IMR-90 (cell line): ENCODE measurements around the gene GPR158. TPM values are rescaled to one million over a fixed set of nuclear protein-coding genes. Genes with fewer than 3 reads are reported as not detected.

Source experiments
- ATAC-seq: fragments of 200-7000 bp; cut with Tn5 transposase; 2 replicates; pipeline ENCODE4 v1.9.1; 2020; ENCODE audit warnings: low read depth, mild to moderate bottlenecking, moderate library complexity
- BruUV-seq: library from RNA; stranded (reverse); fragments of 400-500 nt; replicated peaks from 2 replicates; lab custom pipeline; 2021; lab: Mats Ljungman, UMichigan
- CTCF ChIA-PET: fragments of 300-600 bp; formaldehyde crosslinking; extraction: SDS; loops from one replicate; lab custom pipeline; 2021; ENCODE audit warnings: antibody characterized with exemption; lab: Yijun Ruan, JAX
- POLR2A ChIA-PET: fragments of 300-600 bp; sonication (Branson Sonifier 250); formaldehyde crosslinking; loops from one replicate; lab custom pipeline; 2022; ENCODE audit warnings: antibody characterized with exemption; ENCODE audit not compliant: unreplicated experiment; lab: Charles Lee
- DNase-seq: peaks from one replicate; pipeline ENCODE4 v3.0.0; 2013
- H2AFZ ChIP-seq: replicated peaks from 2 replicates; pipeline ENCODE3; 2013; ENCODE audit warnings: low read length, mild to moderate bottlenecking; ENCODE audit not compliant: poor library complexity
- H2AK5ac ChIP-seq: 2 replicates; pipeline ENCODE4 v1.6.1; 2013; ENCODE audit warnings: low read depth, low read length, inconsistent platforms
- H2AK9ac ChIP-seq: replicated peaks from 2 replicates; pipeline ENCODE3; 2013; ENCODE audit warnings: mild to moderate bottlenecking, low read depth, low read length, moderate library complexity; ENCODE audit not compliant: poor library complexity
- H2BK120ac ChIP-seq: 2 replicates; pipeline ENCODE4 v1.6.1; 2013; ENCODE audit warnings: low read depth, low read length, inconsistent platforms
- H2BK15ac ChIP-seq: 3 replicates; pipeline ENCODE4 v1.6.1; 2013; ENCODE audit warnings: low read depth, low read length, inconsistent platforms
- H2BK20ac ChIP-seq: 2 replicates; pipeline ENCODE4 v1.6.1; 2013; ENCODE audit warnings: low read depth, mild to moderate bottlenecking, inconsistent platforms, low read length, moderate library complexity
- H2BK5ac ChIP-seq: 2 replicates; pipeline ENCODE4 v1.6.1; 2013; ENCODE audit warnings: mild to moderate bottlenecking, low read depth, low read length, inconsistent platforms; ENCODE audit not compliant: poor library complexity, severe bottlenecking
- H3K14ac ChIP-seq: replicated peaks from 2 replicates; pipeline ENCODE4 v1.6.1; 2013; ENCODE audit warnings: low read depth, low read length, inconsistent platforms
- H3K18ac ChIP-seq: 2 replicates; pipeline ENCODE4 v1.6.1; 2013; ENCODE audit warnings: low read depth, low read length, control low read depth
- H3K23ac ChIP-seq: 2 replicates; pipeline ENCODE4 v1.6.1; 2013; ENCODE audit warnings: low read depth, low read length, inconsistent platforms
- H3K27ac ChIP-seq: 2 replicates; pipeline ENCODE4 v1.5.1; 2013; ENCODE audit warnings: mild to moderate bottlenecking, control low read depth, low read length; ENCODE audit not compliant: insufficient read depth
- H3K27me3 ChIP-seq: 2 replicates; pipeline ENCODE4 v1.6.1; 2013; ENCODE audit warnings: low read length; ENCODE audit not compliant: control insufficient read depth, insufficient read depth
- H3K36me3 ChIP-seq: 2 replicates; pipeline ENCODE4 v1.6.1; 2013; ENCODE audit warnings: low read length, mixed read lengths; ENCODE audit not compliant: control insufficient read depth, insufficient read depth
- H3K4ac ChIP-seq: 2 replicates; pipeline ENCODE4 v1.6.1; 2013; ENCODE audit warnings: low read depth, low read length, inconsistent platforms
- H3K4me1 ChIP-seq: 2 replicates; pipeline ENCODE4 v1.6.1; 2013; ENCODE audit warnings: low read length, mixed read lengths; ENCODE audit not compliant: control insufficient read depth, insufficient read depth
- H3K4me2 ChIP-seq: 2 replicates; pipeline ENCODE4 v1.6.1; 2013; ENCODE audit warnings: low read depth, mild to moderate bottlenecking, control low read depth, low read length, moderate library complexity
- H3K4me3 ChIP-seq: 2 replicates; pipeline ENCODE4 v1.5.1; 2013; ENCODE audit warnings: low read depth, mild to moderate bottlenecking, control low read depth, low read length, moderate library complexity; ENCODE audit not compliant: insufficient read depth
- H3K56ac ChIP-seq: 2 replicates; pipeline ENCODE4 v1.6.1; 2013; ENCODE audit warnings: low read length, inconsistent platforms; ENCODE audit not compliant: insufficient read depth; ENCODE audit errors: extremely low read depth
- H3K79me1 ChIP-seq, 2 experiments: 2 replicates each; pipeline ENCODE4 v1.6.1; 2013; ENCODE audit warnings: low read length in 2 of 2, inconsistent platforms in 1 of 2, low read depth in 1 of 2
- H3K9ac ChIP-seq: 2 replicates; pipeline ENCODE4 v1.6.1; 2013; ENCODE audit warnings: low read depth, low read length, control low read depth
- H3K9me1 ChIP-seq: 2 replicates; pipeline ENCODE4 v1.6.1; 2013; ENCODE audit warnings: low read length, inconsistent platforms; ENCODE audit not compliant: insufficient read depth
- H3K9me3 ChIP-seq: 2 replicates; pipeline ENCODE4 v1.6.1; 2013; ENCODE audit warnings: low read length; ENCODE audit not compliant: control insufficient read depth, insufficient read depth
- H4K20me1 ChIP-seq: 2 replicates; pipeline ENCODE4 v1.6.1; 2013; ENCODE audit warnings: low read length, inconsistent platforms; ENCODE audit not compliant: insufficient read depth
- H4K5ac ChIP-seq: 2 replicates; pipeline ENCODE4 v1.6.1; 2013; ENCODE audit warnings: mild to moderate bottlenecking, low read depth, low read length, control low read depth
- H4K8ac ChIP-seq, 2 experiments: 2 replicates each; pipeline ENCODE4 v1.6.1; 2013; ENCODE audit warnings: low read depth in 2 of 2, low read length in 2 of 2, control low read depth in 1 of 2, inconsistent platforms in 1 of 2
- H4K91ac ChIP-seq: 2 replicates; pipeline ENCODE4 v1.6.1; 2013; ENCODE audit warnings: low read depth, low read length, inconsistent platforms; ENCODE audit not compliant: insufficient read depth
- BHLHE40 ChIP-seq: fragments of 150-350 bp; IDR thresholded peaks from 2 replicates; pipeline ENCODE4 v1.6.1; 2016; ENCODE audit warnings: mild to moderate bottlenecking, low read depth, low read length
- CEBPB ChIP-seq: IDR thresholded peaks from 2 replicates; pipeline ENCODE4 v1.6.1; 2012; ENCODE audit warnings: low read depth, low read length, improper control_type of control experiment
- CHD1 ChIP-seq: IDR thresholded peaks from 2 replicates; pipeline ENCODE4 v1.6.1; 2012; ENCODE audit warnings: low read depth, low read length, improper control_type of control experiment
- FOS ChIP-seq: fragments of 150-350 bp; IDR thresholded peaks from 2 replicates; pipeline ENCODE4 v1.6.1; 2016; ENCODE audit warnings: low read depth, low read length
- MAFK ChIP-seq: IDR thresholded peaks from 2 replicates; pipeline ENCODE4 v1.6.1; 2012; ENCODE audit warnings: low read depth, low read length, improper control_type of control experiment
- MAZ ChIP-seq: IDR thresholded peaks from 2 replicates; pipeline ENCODE4 v1.6.1; 2012; ENCODE audit warnings: low read depth, mild to moderate bottlenecking, low read length, improper control_type of control experiment, moderate library complexity, borderline replicate concordance
- MXI1 ChIP-seq: IDR thresholded peaks from 2 replicates; pipeline ENCODE4 v1.6.1; 2012; ENCODE audit warnings: low read depth, mild to moderate bottlenecking, low read length, moderate library complexity, borderline replicate concordance
- NFE2L2 ChIP-seq: fragments of 150-350 bp; IDR thresholded peaks from 2 replicates; pipeline ENCODE4 v1.6.1; 2016; ENCODE audit warnings: low read depth, mild to moderate bottlenecking, low read length
- POLR2A ChIP-seq: IDR thresholded peaks from 2 replicates; pipeline ENCODE4 v1.6.1; 2012; ENCODE audit warnings: mild to moderate bottlenecking, low read depth, low read length
- RAD21 ChIP-seq: IDR thresholded peaks from 2 replicates; pipeline ENCODE4 v1.6.1; 2012; ENCODE audit warnings: low read length, improper control_type of control experiment
- RCOR1 ChIP-seq: IDR thresholded peaks from 2 replicates; pipeline ENCODE4 v1.6.1; 2012; ENCODE audit warnings: mild to moderate bottlenecking, low read length, improper control_type of control experiment; ENCODE audit not compliant: insufficient replicate concordance
- RFX5 ChIP-seq: IDR thresholded peaks from 2 replicates; pipeline ENCODE4 v1.8.0; 2012; ENCODE audit warnings: low read depth, mild to moderate bottlenecking, low read length, moderate library complexity
- SMC3 ChIP-seq: fragments of 150-350 bp; IDR thresholded peaks from 2 replicates; pipeline ENCODE4 v1.6.1; 2016; ENCODE audit warnings: low read depth, mild to moderate bottlenecking, antibody characterized with exemption, low read length, moderate library complexity
- WGBS, 2 experiments: methylation state at CpG; one replicate each; pipeline versions ENCODE4 v1.1.5 to v1.1.7; 2013; ENCODE audit warnings: missing lambda C conversion rate in 2 of 2; ENCODE audit not compliant: insufficient read length in 1 of 2; ENCODE audit errors: extremely low coverage in 2 of 2; 5-methylcytosine and 5-hydroxymethylcytosine counted together
- dilution Hi-C: fragments of 300-500 bp; cut with HindIII; formaldehyde crosslinking; loops from one replicate; pipeline ENCODE4 v1.14.3; 2018; ENCODE audit warnings: low sequenced_read_pairs; ENCODE audit not compliant: unreplicated experiment
- in situ Hi-C: fragments of 300-500 bp; cut with MboI; formaldehyde crosslinking; loops from 3 replicates; pipeline ENCODE4 v1.14.3; 2019; ENCODE audit warnings: low sequenced_read_pairs, inconsistent platforms, mixed read lengths
- intact Hi-C: fragments of 100-400 bp; cut with micrococcal nuclease; formaldehyde crosslinking; loops from 2 replicates; pipeline ENCODE4 v1.10.0; 2022
- polyA plus RNA-seq, 3 experiments: library from polyadenylated mRNA; depleted of rRNA; stranded (reverse); fragments of >200 nt; gene quantifications; 2 replicates each; pipeline ENCODE4 v1.2.3, GENCODE V29; 2012; ENCODE audit warnings: low replicate concordance in 1 of 3
- total RNA-seq: library from RNA; depleted of rRNA; stranded (reverse); fragments of >200 nt; gene quantifications from 2 replicates; pipeline ENCODE4 v1.2.3, GENCODE V29; 2012
- TF ChIP-seq, protein P1 (sequence below): fragments of 150-350 bp; IDR thresholded peaks from 2 replicates; pipeline ENCODE4 v1.6.1; 2016; ENCODE audit warnings: low read depth, mild to moderate bottlenecking, low read length, moderate library complexity, borderline replicate concordance
- TF ChIP-seq, protein P2 (sequence below): conservative IDR thresholded peaks from 2 replicates; pipeline ENCODE4 v1.5.1; 2012; ENCODE audit warnings: mild to moderate bottlenecking, low read depth, low read length, improper control_type of control experiment
- TF ChIP-seq, protein P3 (sequence below): fragments of 150-350 bp; IDR thresholded peaks from 2 replicates; pipeline ENCODE4 v1.6.1; 2017; ENCODE audit warnings: mild to moderate bottlenecking, antibody characterized with exemption, low read length, low read depth

Gene GPR158
- total and polyA plus RNA-seq, 2 of the 4 experiments (the other 2 are of a cell fraction), result not detected

- WGBS, 2 experiments, result no CpG with 5 or more reads among the region's 2 CpGs
- ChIA-PET CTCF (no interaction called here), POLR2A (no interaction called here)
- Histone ChIP-seq H3K4me2 (no peak overlapping the region), H4K8ac (no peak overlapping the region), H2AFZ (no peak overlapping the region), H3K4me3 (no peak overlapping the region), H3K56ac (no peak overlapping the region), H3K79me1 (no peaks in the 10 kb centered on the region), H2AK9ac (no peak overlapping the region), H2BK15ac (no peak overlapping the region), H3K27ac (no peak overlapping the region), H3K36me3 (no peaks in the 10 kb centered on the region), H2AK5ac (no peak overlapping the region), H4K20me1 (no peaks in the 10 kb centered on the region), H3K9me3 (peaks cover 8% of the 10 kb centered on the region), H3K27me3 (no peaks in the 10 kb centered on the region), H3K4me1 (no peaks in the 10 kb centered on the region), H4K91ac (no peak overlapping the region), H3K4ac (no peak overlapping the region), H2BK120ac (no peak overlapping the region), H3K9ac (no peak overlapping the region), H3K14ac (no peak overlapping the region), H3K23ac (no peak overlapping the region), H2BK20ac (no peak overlapping the region), H2BK5ac (no peak overlapping the region), H4K5ac (no peak overlapping the region), H3K18ac (no peak overlapping the region), H3K9me1 (no peaks in the 10 kb centered on the region)
- DNase-seq, result no peak
- in situ Hi-C loops (no loop called here), intact Hi-C loops (no loop called here), dilution Hi-C loops (no loop called here)
- BruUV-seq, result no TSS peak
- TF ChIP-seq SMC3 (no peak), CHD1 (no peak), RCOR1 (no peak), FOS (no peak), NFE2L2 (no peak), POLR2A (no peak), BHLHE40 (no peak), MAFK (no peak), MXI1 (no peak), RFX5 (no peak), RAD21 (no peak), CEBPB (no peak), MAZ (no peak)
- TF ChIP-seq, protein P1, sequence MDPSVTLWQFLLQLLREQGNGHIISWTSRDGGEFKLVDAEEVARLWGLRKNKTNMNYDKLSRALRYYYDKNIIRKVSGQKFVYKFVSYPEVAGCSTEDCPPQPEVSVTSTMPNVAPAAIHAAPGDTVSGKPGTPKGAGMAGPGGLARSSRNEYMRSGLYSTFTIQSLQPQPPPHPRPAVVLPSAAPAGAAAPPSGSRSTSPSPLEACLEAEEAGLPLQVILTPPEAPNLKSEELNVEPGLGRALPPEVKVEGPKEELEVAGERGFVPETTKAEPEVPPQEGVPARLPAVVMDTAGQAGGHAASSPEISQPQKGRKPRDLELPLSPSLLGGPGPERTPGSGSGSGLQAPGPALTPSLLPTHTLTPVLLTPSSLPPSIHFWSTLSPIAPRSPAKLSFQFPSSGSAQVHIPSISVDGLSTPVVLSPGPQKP, result no peak
- TF ChIP-seq, protein P2, sequence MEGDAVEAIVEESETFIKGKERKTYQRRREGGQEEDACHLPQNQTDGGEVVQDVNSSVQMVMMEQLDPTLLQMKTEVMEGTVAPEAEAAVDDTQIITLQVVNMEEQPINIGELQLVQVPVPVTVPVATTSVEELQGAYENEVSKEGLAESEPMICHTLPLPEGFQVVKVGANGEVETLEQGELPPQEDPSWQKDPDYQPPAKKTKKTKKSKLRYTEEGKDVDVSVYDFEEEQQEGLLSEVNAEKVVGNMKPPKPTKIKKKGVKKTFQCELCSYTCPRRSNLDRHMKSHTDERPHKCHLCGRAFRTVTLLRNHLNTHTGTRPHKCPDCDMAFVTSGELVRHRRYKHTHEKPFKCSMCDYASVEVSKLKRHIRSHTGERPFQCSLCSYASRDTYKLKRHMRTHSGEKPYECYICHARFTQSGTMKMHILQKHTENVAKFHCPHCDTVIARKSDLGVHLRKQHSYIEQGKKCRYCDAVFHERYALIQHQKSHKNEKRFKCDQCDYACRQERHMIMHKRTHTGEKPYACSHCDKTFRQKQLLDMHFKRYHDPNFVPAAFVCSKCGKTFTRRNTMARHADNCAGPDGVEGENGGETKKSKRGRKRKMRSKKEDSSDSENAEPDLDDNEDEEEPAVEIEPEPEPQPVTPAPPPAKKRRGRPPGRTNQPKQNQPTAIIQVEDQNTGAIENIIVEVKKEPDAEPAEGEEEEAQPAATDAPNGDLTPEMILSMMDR, result no peak
- TF ChIP-seq, protein P3, sequence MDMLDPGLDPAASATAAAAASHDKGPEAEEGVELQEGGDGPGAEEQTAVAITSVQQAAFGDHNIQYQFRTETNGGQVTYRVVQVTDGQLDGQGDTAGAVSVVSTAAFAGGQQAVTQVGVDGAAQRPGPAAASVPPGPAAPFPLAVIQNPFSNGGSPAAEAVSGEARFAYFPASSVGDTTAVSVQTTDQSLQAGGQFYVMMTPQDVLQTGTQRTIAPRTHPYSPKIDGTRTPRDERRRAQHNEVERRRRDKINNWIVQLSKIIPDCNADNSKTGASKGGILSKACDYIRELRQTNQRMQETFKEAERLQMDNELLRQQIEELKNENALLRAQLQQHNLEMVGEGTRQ, result no peak
- no peak for ATAC-seq
Measured at GRCh38 chr10:25646371-25646770, 471.6 kb downstream of the GPR158 start.
